ENCODE data around the gene ARPP21.

DNA sequence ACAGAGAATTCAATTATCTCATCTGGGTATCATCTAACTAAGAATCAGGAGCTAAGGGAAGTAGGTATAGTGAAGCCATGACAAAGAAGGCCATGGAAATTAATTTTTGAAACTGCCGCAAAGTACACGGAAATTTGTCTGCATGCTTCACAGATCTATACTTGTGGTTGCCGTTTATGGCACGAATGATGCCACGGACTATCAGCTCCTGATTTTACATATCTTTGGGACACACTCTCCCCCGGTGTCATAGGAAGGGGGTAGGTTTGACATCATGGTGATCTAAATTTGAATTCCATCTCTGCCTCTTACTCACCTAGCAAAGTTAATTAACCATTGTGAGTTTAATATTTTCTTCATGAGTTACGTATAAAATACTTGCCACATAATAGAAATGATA is 14.0 kb downstream of the ARPP21 start:
- TF ChIP-seq CREB1 (CRISPR knock-in tag; IDR thresholded peaks at IDR 0.05), result no peak
- TF ChIP-seq E2F4 (CRISPR knock-in tag; IDR thresholded peaks at IDR 0.05; ENCODE audit: borderline replicate concordance, low read depth), result no peak
- TF ChIP-seq, protein P1, sequence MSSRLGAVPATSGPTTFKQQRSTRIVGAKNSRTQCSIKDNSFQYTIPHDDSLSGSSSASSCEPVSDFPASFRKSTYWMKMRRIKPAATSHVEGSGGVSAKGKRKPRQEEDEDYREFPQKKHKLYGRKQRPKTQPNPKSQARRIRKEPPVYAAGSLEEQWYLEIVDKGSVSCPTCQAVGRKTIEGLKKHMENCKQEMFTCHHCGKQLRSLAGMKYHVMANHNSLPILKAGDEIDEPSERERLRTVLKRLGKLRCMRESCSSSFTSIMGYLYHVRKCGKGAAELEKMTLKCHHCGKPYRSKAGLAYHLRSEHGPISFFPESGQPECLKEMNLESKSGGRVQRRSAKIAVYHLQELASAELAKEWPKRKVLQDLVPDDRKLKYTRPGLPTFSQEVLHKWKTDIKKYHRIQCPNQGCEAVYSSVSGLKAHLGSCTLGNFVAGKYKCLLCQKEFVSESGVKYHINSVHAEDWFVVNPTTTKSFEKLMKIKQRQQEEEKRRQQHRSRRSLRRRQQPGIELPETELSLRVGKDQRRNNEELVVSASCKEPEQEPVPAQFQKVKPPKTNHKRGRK (CRISPR knock-in tag; IDR thresholded peaks at IDR 0.05; ENCODE audit: borderline replicate concordance), result no peak
- TF ChIP-seq ZNF416 (CRISPR knock-in tag; IDR thresholded peaks at IDR 0.05), result no peak
- no peak for TF ChIP-seq CTCF (IDR thresholded peaks at IDR 0.05)
- TF ChIP-seq MLX (CRISPR knock-in tag; IDR thresholded peaks at IDR 0.05), result no peak
- no peak for TF ChIP-seq TEAD1 (CRISPR knock-in tag; IDR thresholded peaks at IDR 0.05)
- TF ChIP-seq GRHL2 (CRISPR knock-in tag; IDR thresholded peaks at IDR 0.05; ENCODE audit: insufficient replicate concordance, severe bottlenecking), result no peak
- no peak for TF ChIP-seq FOXP4 (CRISPR knock-in tag; IDR thresholded peaks at IDR 0.05)
- TF ChIP-seq ATF1 (CRISPR knock-in tag; IDR thresholded peaks at IDR 0.05), result no peak
- no peak for TF ChIP-seq USF1 (CRISPR knock-in tag; IDR thresholded peaks at IDR 0.05)

All from WTC11 (cell line).